ENCODE measurements around the gene ZXDC.

The ZXDC gene

GRCh38 chr3:126467611-126467955, 8.1 kb downstream of the ZXDC start:
- Histone ChIP-seq H3K36me3 (ENCODE audit: insufficient read depth, low read length) (peaks cover 81% of the 10 kb centered on the region), H3K9me3 (ENCODE audit: low read length) (no peaks in the 10 kb centered on the region), H3K4me1 (ENCODE audit: insufficient read depth, low read length) (peaks cover 16% of the 10 kb centered on the region), H3K27ac (ENCODE audit: low read depth, low read length) (no peak overlapping the region), H3K4me3 (ENCODE audit: low read depth in 1 of 2, low read length in 2 of 2) (no peak overlapping the region), H3K27me3 (ENCODE audit: control insufficient read depth in 1 of 2, insufficient read depth in 2 of 2, low read length in 2 of 2) (no peaks in the 10 kb centered on the region), H3K9ac (ENCODE audit: low read length) (no peak overlapping the region)

GRCh38 chr3:126466886-126467610, 8.6 kb downstream of the ZXDC start:
- no peaks in the 10 kb centered on the region for H3K9me3 ChIP-seq (ENCODE audit: low read length)
- H3K36me3 ChIP-seq (ENCODE audit: insufficient read depth, low read length): peaks cover 87% of the 10 kb centered on the region
- H3K9ac ChIP-seq (ENCODE audit: low read length): no peak overlapping the region
- H3K4me1 ChIP-seq (ENCODE audit: insufficient read depth, low read length): peaks cover 11% of the 10 kb centered on the region
- no peaks in the 10 kb centered on the region for H3K27me3 ChIP-seq (ENCODE audit: control insufficient read depth in 1 of 2, insufficient read depth in 2 of 2, low read length in 2 of 2)
- H3K27ac ChIP-seq (ENCODE audit: low read depth, low read length): no peak overlapping the region
- no peak overlapping the region for H3K4me3 ChIP-seq (ENCODE audit: low read depth in 1 of 2, low read length in 2 of 2)

GRCh38 chr3:126465928-126466544, 9.7 kb downstream of the ZXDC start:
- Histone ChIP-seq H3K27me3 (ENCODE audit: control insufficient read depth in 1 of 2, insufficient read depth in 2 of 2, low read length in 2 of 2) (no peaks in the 10 kb centered on the region), H3K27ac (ENCODE audit: low read depth, low read length) (no peak overlapping the region), H3K9me3 (ENCODE audit: low read length) (no peaks in the 10 kb centered on the region), H3K4me3 (ENCODE audit: low read depth in 1 of 2, low read length in 2 of 2) (no peak overlapping the region), H3K9ac (ENCODE audit: low read length) (no peak overlapping the region), H3K4me1 (ENCODE audit: insufficient read depth, low read length) (peaks cover 4% of the 10 kb centered on the region), H3K36me3 (ENCODE audit: insufficient read depth, low read length) (peaks cover 88% of the 10 kb centered on the region)

- Histone ChIP-seq H3K4me1 (ENCODE audit: insufficient read depth, low read length) (no peaks in the 10 kb centered on the region), H3K9me3 (ENCODE audit: low read length) (no peaks in the 10 kb centered on the region), H3K36me3 (ENCODE audit: insufficient read depth, low read length) (peaks cover 86% of the 10 kb centered on the region), H3K4me3 (ENCODE audit: low read depth in 1 of 2, low read length in 2 of 2) (no peak overlapping the region), H3K27me3 (ENCODE audit: control insufficient read depth in 1 of 2, insufficient read depth in 2 of 2, low read length in 2 of 2) (no peaks in the 10 kb centered on the region), H3K27ac (ENCODE audit: low read depth, low read length) (no peak overlapping the region), H3K9ac (ENCODE audit: low read length) (no peak overlapping the region)
These were observed 10.7 kb downstream of the ZXDC start for GRCh38 chr3:126464997-126465396.

- Histone ChIP-seq H3K4me1 (ENCODE audit: insufficient read depth, low read length) (no peaks in the 10 kb centered on the region), H3K27ac (ENCODE audit: low read depth, low read length) (no peak overlapping the region)
These were observed 11.2 kb downstream of the ZXDC start for GRCh38 chr3:126464494-126464893.

GRCh38 chr3:126464093-126464492, 11.6 kb downstream of the ZXDC start:
- Histone ChIP-seq H3K27me3 (ENCODE audit: control insufficient read depth in 1 of 2, insufficient read depth in 2 of 2, low read length in 2 of 2) (no peaks in the 10 kb centered on the region), H3K36me3 (ENCODE audit: insufficient read depth, low read length) (peaks cover 86% of the 10 kb centered on the region), H3K4me1 (ENCODE audit: insufficient read depth, low read length) (no peaks in the 10 kb centered on the region), H3K27ac (ENCODE audit: low read depth, low read length) (no peak overlapping the region), H3K4me3 (ENCODE audit: low read depth in 1 of 2, low read length in 2 of 2) (no peak overlapping the region), H3K9ac (ENCODE audit: low read length) (no peak overlapping the region), H3K9me3 (ENCODE audit: low read length) (no peaks in the 10 kb centered on the region)

More at GRCh38 chr3:126464494-126464893, 11.2 kb downstream of the ZXDC start:
- H3K4me3 ChIP-seq (ENCODE audit: low read depth in 1 of 2, low read length in 2 of 2): no peak overlapping the region
- H3K36me3 ChIP-seq (ENCODE audit: insufficient read depth, low read length): peaks cover 86% of the 10 kb centered on the region
- H3K9ac ChIP-seq (ENCODE audit: low read length): no peak overlapping the region
- no peaks in the 10 kb centered on the region for H3K27me3 ChIP-seq (ENCODE audit: control insufficient read depth in 1 of 2, insufficient read depth in 2 of 2, low read length in 2 of 2)
- no peaks in the 10 kb centered on the region for H3K9me3 ChIP-seq (ENCODE audit: low read length)

GRCh38 chr3:126463521-126463920, 12.2 kb downstream of the ZXDC start:
- peaks cover 83% of the 10 kb centered on the region for H3K36me3 ChIP-seq (ENCODE audit: insufficient read depth, low read length)

GRCh38 chr3:126461450-126462070, 14.1 kb downstream of the ZXDC start:
- Histone ChIP-seq H3K4me1 (ENCODE audit: insufficient read depth, low read length) (no peaks in the 10 kb centered on the region), H3K27me3 (ENCODE audit: control insufficient read depth in 1 of 2, insufficient read depth in 2 of 2, low read length in 2 of 2) (no peaks in the 10 kb centered on the region), H3K9ac (ENCODE audit: low read length) (no peak overlapping the region), H3K27ac (ENCODE audit: low read depth, low read length) (no peak overlapping the region), H3K36me3 (ENCODE audit: insufficient read depth, low read length) (peaks cover 74% of the 10 kb centered on the region), H3K4me3 (ENCODE audit: low read depth in 1 of 2, low read length in 2 of 2) (no peak overlapping the region), H3K9me3 (ENCODE audit: low read length) (no peaks in the 10 kb centered on the region)

More at GRCh38 chr3:126463521-126463920, 12.2 kb downstream of the ZXDC start:
- Histone ChIP-seq H3K9ac (ENCODE audit: low read length) (no peak overlapping the region), H3K9me3 (ENCODE audit: low read length) (no peaks in the 10 kb centered on the region), H3K27ac (ENCODE audit: low read depth, low read length) (no peak overlapping the region), H3K27me3 (ENCODE audit: control insufficient read depth in 1 of 2, insufficient read depth in 2 of 2, low read length in 2 of 2) (no peaks in the 10 kb centered on the region), H3K4me1 (ENCODE audit: insufficient read depth, low read length) (no peaks in the 10 kb centered on the region), H3K4me3 (ENCODE audit: low read depth in 1 of 2, low read length in 2 of 2) (no peak overlapping the region)

- Histone ChIP-seq H3K4me3 (ENCODE audit: low read depth in 1 of 2, low read length in 2 of 2) (no peak overlapping the region), H3K4me1 (ENCODE audit: insufficient read depth, low read length) (no peaks in the 10 kb centered on the region), H3K27me3 (ENCODE audit: control insufficient read depth in 1 of 2, insufficient read depth in 2 of 2, low read length in 2 of 2) (no peaks in the 10 kb centered on the region), H3K27ac (ENCODE audit: low read depth, low read length) (no peak overlapping the region), H3K9me3 (ENCODE audit: low read length) (no peaks in the 10 kb centered on the region), H3K36me3 (ENCODE audit: insufficient read depth, low read length) (peaks cover 65% of the 10 kb centered on the region), H3K9ac (ENCODE audit: low read length) (no peak overlapping the region)
These were observed 15.3 kb downstream of the ZXDC start for GRCh38 chr3:126460381-126460780.

GRCh38 chr3:126459763-126460127, 15.9 kb downstream of the ZXDC start:
- Histone ChIP-seq H3K27me3 (ENCODE audit: control insufficient read depth in 1 of 2, insufficient read depth in 2 of 2, low read length in 2 of 2) (no peaks in the 10 kb centered on the region), H3K9me3 (ENCODE audit: low read length) (no peaks in the 10 kb centered on the region), H3K27ac (ENCODE audit: low read depth, low read length) (no peak overlapping the region), H3K9ac (ENCODE audit: low read length) (no peak overlapping the region), H3K36me3 (ENCODE audit: insufficient read depth, low read length) (peaks cover 64% of the 10 kb centered on the region), H3K4me1 (ENCODE audit: insufficient read depth, low read length) (no peaks in the 10 kb centered on the region), H3K4me3 (ENCODE audit: low read depth in 1 of 2, low read length in 2 of 2) (no peak overlapping the region)

- Histone ChIP-seq H3K9ac (ENCODE audit: low read length) (no peak overlapping the region), H3K4me3 (ENCODE audit: low read depth in 1 of 2, low read length in 2 of 2) (no peak overlapping the region), H3K4me1 (ENCODE audit: insufficient read depth, low read length) (no peaks in the 10 kb centered on the region), H3K27me3 (ENCODE audit: control insufficient read depth in 1 of 2, insufficient read depth in 2 of 2, low read length in 2 of 2) (no peaks in the 10 kb centered on the region), H3K27ac (ENCODE audit: low read depth, low read length) (no peak overlapping the region), H3K36me3 (ENCODE audit: insufficient read depth, low read length) (peaks cover 64% of the 10 kb centered on the region), H3K9me3 (ENCODE audit: low read length) (no peaks in the 10 kb centered on the region)
These were observed 16.5 kb downstream of the ZXDC start for GRCh38 chr3:126459111-126459762.
